ENCODE measurements around the gene POU4F3.

DNA sequence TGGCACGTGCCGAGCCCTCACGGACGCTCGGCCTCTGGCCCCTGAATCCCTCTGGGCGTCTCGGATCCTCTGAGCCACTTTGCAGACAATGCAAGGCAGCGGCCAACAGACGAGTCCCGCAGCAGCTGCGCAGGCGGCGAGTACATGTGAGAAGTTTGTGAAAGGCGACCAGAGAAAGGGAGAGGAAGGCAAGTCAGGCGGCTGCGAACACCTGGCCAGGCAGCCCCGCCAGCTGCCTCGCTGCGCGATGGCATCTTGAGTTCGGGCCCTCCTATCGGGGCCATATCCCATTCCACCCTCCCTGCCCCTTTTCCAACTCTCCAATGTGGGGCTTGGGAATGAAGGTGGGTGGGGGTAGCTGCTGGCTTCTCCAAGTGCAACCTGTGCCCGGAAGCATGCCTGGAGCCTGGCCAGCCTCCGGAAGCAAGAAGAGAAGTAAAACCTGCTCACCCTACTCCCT is 4.5 kb upstream of the POU4F3 start:
- TF ChIP-seq CTCF (IDR thresholded peaks at IDR 0.05), result no peak
- TF ChIP-seq POLR2A (IDR thresholded peaks at IDR 0.05), result no peak
